ENCODE data around the gene SHF. TPM values are rescaled to one million over a fixed set of nuclear protein-coding genes. Genes with fewer than 3 reads are reported as not detected.

SHF gene
- total and polyA plus RNA-seq, 2 of the 8 experiments (the other 6 are each of a cell fraction or from before 2014, with no cell fraction given), result 13.1 to 26.7 TPM

DNA sequence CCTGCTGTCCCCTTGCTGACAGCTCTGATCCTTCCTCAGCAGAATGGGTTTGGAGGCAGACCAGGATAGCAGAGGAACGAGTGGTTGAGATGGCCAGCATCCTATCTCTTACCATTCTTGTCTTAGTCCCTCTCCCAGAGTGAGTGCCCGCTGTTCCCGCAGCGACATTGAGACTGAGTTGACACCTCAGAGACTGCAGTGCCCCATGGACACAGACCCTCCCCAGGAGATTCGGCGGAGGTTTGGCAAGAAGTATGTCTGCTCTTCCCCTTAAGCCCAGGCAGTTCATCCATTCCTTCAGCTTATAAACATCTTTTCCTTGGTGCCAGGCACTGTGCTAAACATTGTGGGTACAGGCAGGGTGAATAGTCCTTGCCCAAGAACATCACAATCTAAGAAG lies 36.8 kb downstream of the SHF start (continued):
- TF ChIP-seq, protein P1, sequence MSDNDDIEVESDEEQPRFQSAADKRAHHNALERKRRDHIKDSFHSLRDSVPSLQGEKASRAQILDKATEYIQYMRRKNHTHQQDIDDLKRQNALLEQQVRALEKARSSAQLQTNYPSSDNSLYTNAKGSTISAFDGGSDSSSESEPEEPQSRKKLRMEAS (IDR thresholded peaks at IDR 0.05), result no peak
- no peak for TF ChIP-seq CREB1 (IDR thresholded peaks at IDR 0.05)
- no peak for TF ChIP-seq NRF1 (IDR thresholded peaks at IDR 0.05; ENCODE audit: low read depth, low read length)
